ENCODE measurements around the gene ZPBP2.

- TF ChIP-seq CTCF (IDR thresholded peaks at IDR 0.05; ENCODE audit: poor library complexity, severe bottlenecking): no peak
- no peak for TF ChIP-seq MXI1 (conservative IDR thresholded peaks at IDR 0.05; ENCODE audit: poor library complexity, severe bottlenecking)
- TF ChIP-seq EP300 (conservative IDR thresholded peaks at IDR 0.05; ENCODE audit: poor library complexity, severe bottlenecking): no peak
- TF ChIP-seq POLR2AphosphoS5 (IDR thresholded peaks at IDR 0.05): no peak
- no peak for TF ChIP-seq EZH2 (IDR thresholded peaks at IDR 0.05; ENCODE audit: borderline replicate concordance, insufficient read depth, low read length, poor library complexity, severe bottlenecking)
- no peak for TF ChIP-seq REST (IDR thresholded peaks at IDR 0.05; ENCODE audit: borderline replicate concordance)
These were observed 36.9 kb downstream of the ZPBP2 start for GRCh38 chr17:39904990-39905288.

All from neural cell (in vitro differentiated cells).